GM18511 (cell line): Measurements from ENCODE around the gene ITM2C.

ENCODE experiments used
- ATAC-seq: cut with Tn5 transposase; IDR thresholded peaks from one replicate; pipeline ENCODE4 v1.9.1; 2021; ENCODE audit warnings: mild to moderate bottlenecking, moderate library complexity; ENCODE audit not compliant: unreplicated experiment

Gene ITM2C

GRCh38 chr2:230905448-230906421 is 41.0 kb downstream of the ITM2C start:
- no peak for ATAC-seq

DNA sequence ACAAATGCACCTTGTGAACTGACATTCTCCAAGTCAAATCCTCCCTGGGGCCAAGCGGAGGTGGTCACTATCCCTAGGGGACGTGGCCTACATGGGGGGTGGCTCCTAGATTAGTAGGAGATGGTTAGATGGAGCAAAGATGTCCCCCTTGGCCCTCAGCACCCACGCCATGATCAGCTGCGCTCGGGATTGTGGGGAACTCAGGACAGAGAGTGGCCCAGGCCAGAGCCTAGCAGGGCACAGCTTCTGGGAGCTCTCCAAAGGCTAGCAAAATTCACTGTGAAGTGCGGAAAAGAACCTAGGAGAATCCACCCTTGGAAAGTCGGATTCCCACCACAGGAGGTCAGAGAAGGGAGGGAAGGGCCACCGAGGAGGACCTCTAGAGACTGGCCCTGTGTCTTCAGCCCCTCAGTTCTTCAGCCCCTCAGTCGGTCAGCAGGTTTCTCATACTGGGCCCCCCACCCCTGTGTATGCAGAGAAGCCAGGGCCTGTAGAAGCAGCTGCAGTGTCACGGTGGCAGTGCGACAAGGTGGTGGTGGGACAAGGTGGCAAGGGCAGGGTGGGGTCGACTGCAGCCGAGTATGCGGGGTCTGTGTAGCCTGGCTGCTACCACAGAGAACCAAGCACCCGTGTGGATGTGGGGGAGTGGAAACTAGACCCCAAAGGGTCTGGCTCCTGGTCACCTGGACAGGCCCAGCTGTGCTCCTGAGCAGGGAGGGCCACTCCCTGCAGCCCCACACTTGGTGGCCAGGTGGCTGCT is 41.9 kb downstream of the ITM2C start:
- no peak for ATAC-seq

DNA sequence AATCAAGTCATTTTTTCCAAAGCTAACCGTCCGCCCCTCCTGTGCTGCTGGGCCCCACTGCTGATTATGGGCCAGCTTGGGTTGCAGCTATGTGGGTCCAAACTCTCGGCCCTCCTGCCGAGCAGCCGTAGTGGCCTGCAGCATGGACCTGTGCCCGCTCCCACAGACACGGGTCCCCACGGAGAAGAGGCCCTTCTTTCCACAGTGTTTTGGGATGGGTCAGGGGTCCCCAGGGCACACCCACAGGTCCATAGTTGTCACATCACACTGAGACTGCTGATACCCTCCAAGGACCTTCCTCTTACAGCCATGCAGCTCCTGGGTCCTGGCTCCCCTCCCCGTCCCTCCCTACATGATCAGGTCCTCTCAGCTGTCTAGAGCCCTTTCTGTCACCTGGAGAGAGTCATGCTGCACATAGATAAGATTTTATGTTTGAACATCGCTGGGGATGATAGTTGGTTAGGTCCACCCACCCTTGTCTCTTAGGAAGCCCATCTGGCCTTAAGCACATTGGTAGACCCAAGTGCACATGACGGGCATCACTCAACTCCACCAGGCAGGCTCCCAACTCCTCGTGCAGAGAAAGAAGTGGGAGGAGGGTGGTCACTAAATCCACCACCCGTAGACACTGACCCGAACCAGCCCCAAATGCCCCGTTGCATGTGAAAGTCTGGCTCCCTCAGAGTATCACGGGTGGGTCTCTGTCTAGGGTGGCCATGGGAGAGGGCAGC is 42.8 kb downstream of the ITM2C start:
- no peak for ATAC-seq

- ATAC-seq: no peak
Measured at GRCh38 chr2:230908092-230908594, 43.4 kb downstream of the ITM2C start.

DNA sequence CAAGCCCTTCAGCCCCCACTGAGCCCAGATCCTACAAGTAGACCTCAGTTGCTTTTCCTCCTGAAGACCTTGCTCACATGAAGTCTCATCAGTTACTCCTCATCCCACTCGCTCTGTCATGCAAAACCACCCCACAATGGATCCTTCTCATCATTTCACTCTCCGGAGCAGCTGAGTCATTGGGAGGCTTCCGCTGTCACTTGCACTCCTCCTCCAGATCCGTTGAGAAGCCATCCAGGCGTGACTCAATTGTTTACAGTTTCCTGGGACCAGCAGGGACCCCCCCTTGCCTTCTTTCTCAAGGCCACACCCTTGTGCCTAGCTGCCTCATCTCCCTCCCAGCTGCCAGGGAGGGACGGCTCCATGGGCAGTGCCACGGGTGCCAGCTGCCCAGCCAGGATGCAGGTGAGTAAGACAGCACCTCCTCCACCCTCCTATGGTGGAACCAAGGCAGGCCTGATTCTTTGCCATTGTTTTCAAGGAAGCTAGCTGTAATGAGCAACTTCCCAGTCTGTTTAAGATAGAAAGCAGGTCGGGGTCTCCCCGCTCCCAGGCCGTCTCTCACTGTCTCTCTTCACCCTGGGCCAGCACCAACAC is 44.0 kb downstream of the ITM2C start:
- no peak for ATAC-seq

GRCh38 chr2:230909841-230910545 is 45.3 kb downstream of the ITM2C start:
- no peak for ATAC-seq

- ATAC-seq: no peak
Measured at GRCh38 chr2:230910546-230911177, 45.9 kb downstream of the ITM2C start.

- ATAC-seq: no peak
Measured at GRCh38 chr2:230912046-230912445, 47.3 kb downstream of the ITM2C start.

DNA sequence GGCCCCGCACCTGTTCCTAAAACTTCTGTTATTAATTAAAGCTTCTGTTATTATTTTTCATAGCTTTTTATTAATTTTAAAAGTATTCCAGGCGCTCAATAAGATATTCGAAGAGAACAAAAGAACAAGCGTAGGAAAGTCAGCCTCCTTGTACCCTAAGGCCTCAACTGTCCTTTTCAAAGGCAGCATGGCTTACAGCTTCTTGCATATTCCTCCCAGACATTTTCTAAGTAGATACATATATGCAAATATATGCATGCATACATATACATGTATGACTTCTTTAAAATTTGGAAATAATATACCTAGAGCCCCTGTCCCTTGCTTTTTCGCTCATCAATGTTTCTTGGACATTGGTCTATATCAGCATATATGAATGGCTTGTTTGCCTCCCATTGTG is 48.0 kb downstream of the ITM2C start:
- no peak for ATAC-seq

DNA sequence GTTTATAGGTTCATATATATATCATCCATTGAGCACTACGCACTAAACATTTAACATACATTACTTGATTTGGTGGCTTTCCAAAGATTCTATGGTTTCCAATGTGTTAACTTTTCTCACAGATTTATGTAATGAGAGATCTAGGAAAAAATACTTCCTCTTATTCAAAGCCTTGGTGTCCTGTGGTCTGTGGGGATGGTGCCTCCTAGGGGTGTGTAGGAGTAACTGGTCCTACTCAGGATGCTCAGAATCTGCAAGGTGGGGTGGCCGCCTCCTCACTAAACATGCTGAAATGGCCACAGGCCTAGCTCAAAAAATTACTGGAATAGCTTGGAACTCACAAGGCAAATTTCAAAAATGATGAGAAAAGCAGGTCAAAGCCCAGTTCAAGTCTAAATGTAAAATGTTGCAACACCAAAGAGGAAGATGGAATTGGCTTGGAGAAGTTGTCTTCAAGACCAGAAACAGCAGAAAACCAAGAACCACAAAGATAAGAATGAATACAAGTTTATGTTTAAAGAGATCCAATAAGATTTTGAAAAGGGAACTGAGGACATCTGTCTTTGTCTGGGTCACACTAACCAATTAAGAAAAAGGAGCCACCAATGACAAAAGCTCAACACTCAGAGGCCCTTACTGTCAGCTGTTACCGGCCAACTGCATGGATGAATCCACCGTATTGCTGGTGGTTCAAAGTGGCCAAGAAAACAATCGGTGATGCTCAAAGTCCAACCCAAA is 48.8 kb downstream of the ITM2C start:
- no peak for ATAC-seq

DNA sequence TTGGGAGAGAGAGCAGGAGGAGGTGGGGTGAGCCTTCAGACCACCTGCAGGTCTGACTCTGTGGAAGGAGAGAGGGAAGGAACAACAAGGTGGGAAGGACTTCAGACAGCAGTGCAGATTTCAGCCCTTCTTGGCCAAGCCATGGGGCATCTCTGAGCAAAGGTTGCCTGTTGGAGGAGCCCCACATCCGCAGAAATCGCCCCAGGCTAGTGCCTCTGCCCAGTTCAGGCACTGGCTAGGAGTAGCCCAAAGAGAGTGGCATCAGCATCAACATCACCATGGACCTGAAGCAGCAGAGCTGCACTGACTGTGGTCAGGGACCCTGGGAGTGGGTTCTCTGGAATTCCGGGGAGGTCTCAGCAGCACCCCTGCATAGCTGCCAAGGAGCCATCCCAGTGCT is 50.1 kb downstream of the ITM2C start:
- ATAC-seq: no peak

GRCh38 chr2:230915319-230915718 is 50.6 kb downstream of the ITM2C start:
- ATAC-seq: no peak

GRCh38 chr2:230916218-230916617 is 51.5 kb downstream of the ITM2C start:
- no peak for ATAC-seq

DNA sequence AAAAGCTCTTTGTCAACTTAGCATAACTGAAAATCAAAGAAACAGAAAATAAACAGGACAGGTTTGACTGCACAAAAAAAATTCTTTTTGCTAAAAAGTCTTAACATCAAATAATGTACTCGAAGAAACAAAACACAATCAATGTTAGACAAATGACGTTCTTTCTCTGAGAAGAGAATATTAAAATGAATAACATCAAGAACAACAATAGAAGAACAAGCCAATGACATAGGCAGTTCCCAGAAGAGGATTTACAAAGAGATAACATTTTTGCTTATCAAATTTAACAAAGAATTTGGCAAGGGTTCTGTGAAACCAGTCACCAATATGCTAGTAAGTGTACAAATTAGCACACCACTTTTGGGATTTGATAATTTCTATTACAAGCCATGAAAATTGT is 54.5 kb downstream of the ITM2C start:
- no peak for ATAC-seq

DNA sequence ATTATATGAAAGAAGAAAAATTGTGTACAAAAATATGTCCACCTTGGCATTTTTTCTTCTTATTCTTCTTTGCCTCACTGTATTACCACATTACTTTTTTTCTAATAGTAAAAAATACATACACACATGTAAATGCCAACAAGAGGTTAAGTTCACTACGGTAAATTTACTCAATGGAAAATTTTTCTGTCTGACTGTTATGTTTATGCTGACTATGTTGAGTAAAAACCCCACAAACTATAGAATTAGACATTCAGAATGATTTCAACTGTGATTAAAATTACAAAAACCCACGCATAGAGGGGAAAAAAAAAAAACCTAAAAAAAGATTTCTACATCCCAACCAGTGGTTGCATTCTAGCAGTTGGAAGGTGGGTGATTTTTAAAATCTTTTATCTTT is 54.9 kb downstream of the ITM2C start:
- ATAC-seq: no peak

DNA sequence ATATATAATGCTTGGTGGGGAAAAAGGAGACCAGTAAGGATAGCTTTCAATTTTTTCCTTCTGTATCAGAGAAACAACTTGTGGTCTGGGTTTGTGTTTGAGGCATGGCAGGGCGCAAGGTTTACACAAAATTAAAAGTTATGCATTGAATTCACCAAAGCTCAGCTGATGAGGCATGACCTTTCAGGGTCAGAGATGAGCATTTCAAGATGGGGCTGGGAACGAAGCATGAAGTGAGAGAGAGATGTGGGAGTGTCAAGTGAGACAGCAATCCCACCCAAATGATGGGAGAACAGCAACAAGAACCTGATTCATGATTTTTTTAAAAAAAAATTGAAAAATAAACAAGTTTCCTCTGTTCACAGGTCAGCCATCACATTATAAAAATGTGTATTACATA is 55.4 kb downstream of the ITM2C start:
- no peak for ATAC-seq

GRCh38 chr2:230921806-230922595 is 57.3 kb downstream of the ITM2C start:
- no peak for ATAC-seq
